ENCODE results near the gene RRAS.

Gene RRAS

DNA sequence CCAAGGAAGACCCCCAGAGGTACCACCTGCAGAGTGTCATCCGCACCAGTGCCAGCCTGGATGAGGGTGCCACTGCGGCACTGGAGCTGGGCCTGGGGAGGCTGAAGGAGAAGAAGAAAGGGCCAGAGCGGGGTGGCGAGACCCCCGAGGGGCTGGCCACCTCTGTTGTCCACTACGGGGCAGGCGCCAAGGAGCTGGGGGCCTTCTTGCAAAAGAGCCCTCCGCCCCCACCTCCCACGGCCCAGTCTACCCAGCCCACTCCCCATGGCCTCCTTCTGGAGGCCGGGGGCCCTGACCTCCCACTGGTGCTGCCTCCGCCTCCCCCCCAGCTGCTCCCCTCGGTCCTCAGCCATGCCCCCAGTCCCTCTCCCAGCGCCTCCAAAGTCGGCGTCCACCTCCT lies 43.5 kb downstream of the RRAS start:
- H3K4me3 ChIP-seq (ENCODE audit: low read depth, low read length): no peak overlapping the region
- no peak for DNase-seq (ENCODE audit: low read depth, low spot score)
- in situ Hi-C loops (cut with HindIII; ENCODE audit: low sequenced_read_pairs): no loop called here
- no peak for TF ChIP-seq CTCF (IDR thresholded peaks at IDR 0.05; ENCODE audit: low read depth, low read length)

- TF ChIP-seq CTCF (IDR thresholded peaks at IDR 0.05; ENCODE audit: low read depth, low read length): no peak
- H3K4me3 ChIP-seq (ENCODE audit: low read depth, low read length): no peak overlapping the region
- DNase-seq (ENCODE audit: low read depth, low spot score): no peak
- in situ Hi-C loops (cut with HindIII; ENCODE audit: low sequenced_read_pairs): no loop called here
Measured at GRCh38 chr19:49595819-49596404, 44.0 kb downstream of the RRAS start.

GRCh38 chr19:49594993-49595818 lies 44.7 kb downstream of the RRAS start:
- no peak for TF ChIP-seq CTCF (IDR thresholded peaks at IDR 0.05; ENCODE audit: low read depth, low read length)
- in situ Hi-C loops (cut with HindIII; ENCODE audit: low sequenced_read_pairs): no loop called here
- no peak overlapping the region for H3K4me3 ChIP-seq (ENCODE audit: low read depth, low read length)
- no peak for DNase-seq (ENCODE audit: low read depth, low spot score)

DNA sequence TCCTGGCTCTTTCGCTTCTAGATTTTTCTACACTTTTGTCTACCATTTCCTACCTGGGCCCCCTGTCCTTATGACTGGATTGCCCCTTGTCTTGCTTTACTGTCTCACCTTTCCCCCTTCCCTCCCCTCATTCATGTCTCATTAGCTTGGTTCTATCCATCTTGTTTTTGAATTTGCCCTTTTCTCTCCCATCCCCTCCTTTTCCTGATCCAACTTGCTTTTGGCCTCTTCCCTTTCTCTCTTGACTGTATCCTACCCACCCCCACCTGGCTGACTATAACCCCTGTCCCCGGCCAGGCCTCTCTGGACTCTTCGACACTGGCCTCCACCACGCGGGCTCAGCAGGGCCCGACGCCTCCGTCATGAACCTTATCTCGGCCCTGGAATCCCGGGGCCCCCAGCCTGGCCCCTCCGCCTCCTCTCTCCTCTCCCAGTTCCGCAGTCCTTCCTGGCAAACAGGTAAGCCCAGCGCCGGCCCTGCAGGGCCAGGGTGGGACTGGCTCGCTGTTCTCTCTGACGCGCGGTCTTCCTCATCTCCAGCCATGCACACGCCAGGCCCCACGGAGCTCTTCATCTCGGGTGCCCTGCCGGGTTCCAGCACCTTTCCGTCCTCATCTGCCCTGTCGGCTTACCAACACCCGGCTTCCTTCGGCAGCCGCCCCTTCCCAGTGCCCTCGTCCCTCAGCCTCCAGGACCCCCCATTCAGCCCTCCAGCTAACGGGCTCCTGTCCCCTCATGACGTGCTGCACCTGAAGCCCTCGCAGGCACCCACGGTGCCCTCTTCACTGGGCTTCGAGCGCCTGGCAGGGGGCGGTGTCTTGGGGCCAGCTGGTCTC lies 45.6 kb downstream of the RRAS start:
- in situ Hi-C loops (cut with HindIII; ENCODE audit: low sequenced_read_pairs): no loop called here
- no peak for DNase-seq (ENCODE audit: low read depth, low spot score)
- no peak for TF ChIP-seq CTCF (IDR thresholded peaks at IDR 0.05; ENCODE audit: low read depth, low read length)
- H3K4me3 ChIP-seq (ENCODE audit: low read depth, low read length): no peak overlapping the region

DNA sequence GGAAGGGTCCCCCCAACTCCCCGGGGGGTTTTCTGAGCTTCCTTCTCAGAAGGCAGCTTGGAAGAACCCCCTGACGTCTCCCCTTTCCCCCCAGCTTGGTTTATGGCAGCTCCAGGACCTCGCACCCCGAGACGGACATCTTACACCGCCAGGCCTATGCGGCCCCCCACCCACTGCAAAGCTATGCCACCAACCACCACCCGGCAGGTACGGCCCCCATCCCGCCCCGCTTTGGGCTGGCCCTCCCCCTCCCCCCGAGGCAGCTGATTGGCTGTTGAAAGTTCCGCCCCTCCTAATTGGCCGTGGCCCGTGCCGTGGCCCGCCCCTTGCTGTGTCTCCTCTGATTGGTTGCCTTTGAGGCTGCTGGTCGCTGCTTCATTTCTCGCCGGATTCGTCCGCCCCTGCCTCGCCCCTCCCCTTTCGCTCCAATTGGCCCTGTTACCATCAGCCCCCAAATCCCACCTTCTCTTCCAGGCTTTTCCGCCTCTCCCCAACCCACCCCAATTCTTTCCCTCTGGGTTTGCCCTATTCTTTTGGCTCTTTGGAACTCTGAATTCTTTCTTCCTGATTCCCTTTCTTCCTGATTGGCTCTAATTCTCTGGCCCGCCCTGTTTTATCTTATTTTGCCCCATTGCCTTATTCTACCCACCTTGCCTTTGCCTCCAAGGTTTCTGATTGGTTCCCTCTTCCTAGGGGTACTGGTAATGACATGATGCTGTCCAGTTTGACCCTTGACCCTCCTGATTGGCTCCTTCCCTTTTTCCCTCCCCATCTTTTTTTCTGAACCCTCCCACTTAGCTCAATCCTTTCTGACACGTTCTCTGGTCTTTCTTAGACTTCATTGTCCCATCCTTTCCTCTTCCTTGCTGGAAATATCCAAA lies 46.5 kb downstream of the RRAS start:
- in situ Hi-C loops (cut with HindIII; ENCODE audit: low sequenced_read_pairs): no loop called here
- H3K4me3 ChIP-seq (ENCODE audit: low read depth, low read length): peak overlapping the region; percentile 82
- TF ChIP-seq CTCF (IDR thresholded peaks at IDR 0.05; ENCODE audit: low read depth, low read length): no peak
- DNase-seq (ENCODE audit: low read depth, low spot score): peak; percentile 91

Measured in astrocyte of the spinal cord (primary cell).